OCI-LY7 (cell line): ENCODE results near the gene KLHL21. TPM values are rescaled to one million over a fixed set of nuclear protein-coding genes. Genes with fewer than 3 reads are reported as not detected.

ENCODE experiments used
- BruUV-seq: library from RNA; stranded (reverse); fragments of 400-500 nt; replicated peaks from 2 replicates; lab custom pipeline; 2021; lab: Mats Ljungman, UMichigan
- CTCF ChIA-PET: fragments of 300-600 bp; sonication (Branson Sonifier 250); formaldehyde crosslinking; loops from one replicate; lab custom pipeline; 2022; ENCODE audit warnings: antibody characterized with exemption; ENCODE audit not compliant: unreplicated experiment; lab: Charles Lee
- POLR2A ChIA-PET: fragments of 300-600 bp; sonication (Branson Sonifier 250); formaldehyde crosslinking; loops from one replicate; lab custom pipeline; 2022; ENCODE audit warnings: antibody characterized with exemption; lab: Charles Lee
- DNase-seq: peaks from one replicate; pipeline ENCODE4 v3.0.0-alpha.2; 2015; ENCODE audit warnings: low spot score
- H2AFZ ChIP-seq: fragments of 200-600 bp; sonication (generic), shearing (Covaris generic); 2 replicates; pipeline ENCODE4 v1.6.1; 2014; ENCODE audit warnings: mild to moderate bottlenecking, antibody characterized with exemption, low read length, moderate library complexity
- H3K27ac ChIP-seq: fragments of 200-600 bp; sonication (generic); 2 replicates; pipeline ENCODE4 v1.5.1; 2014; ENCODE audit warnings: mixed run types, low read depth, mild to moderate bottlenecking, moderate library complexity, low read length, inconsistent platforms; ENCODE audit not compliant: poor library complexity, severe bottlenecking
- H3K36me3 ChIP-seq: fragments of 200-600 bp; sonication (generic); 2 replicates; pipeline ENCODE4 v1.6.1; 2014; ENCODE audit warnings: mild to moderate bottlenecking, antibody characterized with exemption, low read length, moderate library complexity, mixed read lengths; ENCODE audit not compliant: insufficient read depth
- H3K4me1 ChIP-seq: fragments of 200-600 bp; sonication (generic); 2 replicates; pipeline ENCODE4 v1.5.1; 2014; ENCODE audit warnings: mild to moderate bottlenecking, low read length; ENCODE audit not compliant: insufficient read depth, poor library complexity, severe bottlenecking
- H3K4me2 ChIP-seq: fragments of 200-600 bp; sonication (generic); 2 replicates; pipeline ENCODE4 v1.6.1; 2014; ENCODE audit warnings: mild to moderate bottlenecking, low read length
- H3K4me3 ChIP-seq: fragments of 200-600 bp; sonication (generic); 2 replicates; pipeline ENCODE4 v1.5.1; 2014; ENCODE audit warnings: mild to moderate bottlenecking, low read depth, low read length; ENCODE audit not compliant: poor library complexity, severe bottlenecking
- H3K79me2 ChIP-seq: fragments of 200-600 bp; sonication (generic); 2 replicates; pipeline ENCODE4 v1.6.1; 2016; ENCODE audit warnings: low read depth, mild to moderate bottlenecking, low read length, moderate library complexity, mixed read lengths; ENCODE audit not compliant: insufficient read depth
- H3K9me2 ChIP-seq: fragments of 200-600 bp; sonication (generic); 2 replicates; pipeline ENCODE4 v1.6.1; 2016; ENCODE audit warnings: mild to moderate bottlenecking, low read length, mixed read lengths; ENCODE audit not compliant: insufficient read depth
- H3K9me3 ChIP-seq: fragments of 200-600 bp; sonication (generic); 2 replicates; pipeline ENCODE4 v1.6.1; 2014; ENCODE audit warnings: mild to moderate bottlenecking, mixed run types, low read length, mixed read lengths
- H4K20me1 ChIP-seq: fragments of 200-600 bp; sonication (generic); 2 replicates; pipeline ENCODE4 v1.6.1; 2014; ENCODE audit warnings: mild to moderate bottlenecking, antibody characterized with exemption, low read length, moderate library complexity, mixed read lengths; ENCODE audit not compliant: insufficient read depth
- CTCF ChIP-seq: fragments of 200-600 bp; sonication (generic); conservative IDR thresholded peaks from 2 replicates; pipeline ENCODE4 v1.5.1; 2014; ENCODE audit warnings: mild to moderate bottlenecking, antibody characterized with exemption, low read length, moderate library complexity, mixed read lengths
- EZH2phosphoT487 ChIP-seq: fragments of 200-600 bp; sonication (generic); IDR thresholded peaks from 2 replicates; pipeline ENCODE4 v1.6.1; 2018; ENCODE audit warnings: low read depth, borderline replicate concordance, mild to moderate bottlenecking, mixed run types, antibody characterized with exemption, low read length, moderate library complexity, mixed read lengths
- intact Hi-C: fragments of 100-400 bp; cut with micrococcal nuclease; formaldehyde crosslinking; loops from one replicate; pipeline ENCODE4 v1.10.0; 2022; ENCODE audit not compliant: unreplicated experiment
- total RNA-seq, 2 experiments: library from RNA; depleted of rRNA in 1 of 2; stranded (reverse); fragments of >200 nt in 1 of 2; shearing (Covaris generic) in 1 of 2; gene quantifications; 2 replicates each; pipeline ENCODE4 v1.2.3, GENCODE V29; 2014 to 2022

The KLHL21 gene
- total RNA-seq, 2 experiments from 2014 or later = 7.4 to 7.6 TPM

- H3K4me3 ChIP-seq = no peak overlapping the region
- peaks cover 10% of the 10 kb centered on the region for H3K4me1 ChIP-seq
- no peak for TF ChIP-seq CTCF
- TF ChIP-seq EZH2phosphoT487 = no peak
- H3K27ac ChIP-seq = no peak overlapping the region
- H4K20me1 ChIP-seq = no peaks in the 10 kb centered on the region
- ChIA-PET POLR2A (no interaction called here), CTCF (no interaction called here)
- no peaks in the 10 kb centered on the region for H3K79me2 ChIP-seq
- H3K9me2 ChIP-seq = no peaks in the 10 kb centered on the region
- peaks cover 44% of the 10 kb centered on the region for H3K36me3 ChIP-seq
- H3K4me2 ChIP-seq = no peak overlapping the region
- no TSS peak for BruUV-seq
- no peak overlapping the region for H2AFZ ChIP-seq
- intact Hi-C loops = no loop called here
- DNase-seq = no peak
- no peaks in the 10 kb centered on the region for H3K9me3 ChIP-seq
These were observed 7.5 kb downstream of the KLHL21 start for GRCh38 chr1:6594977-6595740.

GRCh38 chr1:6593810-6594209, 8.9 kb downstream of the KLHL21 start:
- no peaks in the 10 kb centered on the region for H3K4me1 ChIP-seq
- CTCF ChIA-PET = no interaction called here
- intact Hi-C loops = no loop called here

More at GRCh38 chr1:6593810-6594209, 8.9 kb downstream of the KLHL21 start:
- H4K20me1 ChIP-seq = no peaks in the 10 kb centered on the region
- no peaks in the 10 kb centered on the region for H3K9me2 ChIP-seq
- DNase-seq = no peak
- TF ChIP-seq CTCF = no peak
- TF ChIP-seq EZH2phosphoT487 = no peak
- H3K9me3 ChIP-seq = no peaks in the 10 kb centered on the region
- no peak overlapping the region for H3K4me2 ChIP-seq
- no peak overlapping the region for H3K4me3 ChIP-seq
- no TSS peak for BruUV-seq
- POLR2A ChIA-PET = no interaction called here
- no peaks in the 10 kb centered on the region for H3K79me2 ChIP-seq
- H2AFZ ChIP-seq = no peak overlapping the region
- peaks cover 53% of the 10 kb centered on the region for H3K36me3 ChIP-seq
- H3K27ac ChIP-seq = no peak overlapping the region
